ENCODE results near the gene LMAN2. TPM values are rescaled to one million over a fixed set of nuclear protein-coding genes. Genes with fewer than 3 reads are reported as not detected.

LMAN2 gene
- total and polyA plus RNA-seq, 2 experiments from 2014 or later: 153 to 227 TPM

DNA sequence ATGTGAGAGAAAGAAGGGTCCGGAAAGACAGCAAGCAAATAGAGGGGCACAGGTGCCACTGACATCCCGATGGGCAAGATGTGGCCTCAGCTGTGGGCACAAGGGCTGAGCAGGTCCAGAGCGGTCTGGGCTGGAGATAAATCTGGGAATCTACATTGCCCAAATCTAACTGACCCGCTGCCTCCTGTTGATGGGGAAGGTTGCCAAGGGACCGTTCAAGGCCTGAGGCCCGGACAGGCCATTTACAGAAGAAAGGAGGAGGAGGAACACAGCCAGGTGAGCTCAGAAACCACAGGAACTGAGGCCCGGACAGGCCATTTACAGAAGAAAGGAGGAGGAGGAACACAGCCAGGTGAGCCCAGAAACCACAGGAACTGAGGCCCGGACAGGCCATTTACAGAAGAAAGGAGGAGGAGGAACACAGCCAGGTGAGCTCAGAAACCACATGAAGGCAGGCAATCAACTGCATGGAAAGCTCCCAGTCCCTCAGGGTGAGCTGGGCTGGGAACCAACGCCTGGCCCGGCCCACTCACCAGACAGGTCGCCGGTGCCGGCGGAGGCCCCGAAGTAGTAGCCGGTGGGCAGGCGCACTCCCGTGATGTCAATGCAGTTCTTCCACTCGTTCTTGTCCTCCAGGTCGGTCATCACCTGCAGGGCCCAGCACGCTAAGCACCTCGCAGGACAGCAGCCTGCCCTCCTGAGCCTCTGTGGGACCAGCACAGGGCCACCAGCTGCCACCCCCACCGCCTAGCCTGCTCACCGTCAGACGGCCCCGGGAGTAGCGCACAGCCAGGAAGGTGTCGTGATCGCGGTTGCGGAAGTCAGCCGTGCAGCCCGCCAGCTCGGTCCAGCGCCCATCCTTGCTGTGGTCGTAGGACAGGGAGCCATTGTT, 14.6 kb downstream of the LMAN2 start:
- Histone ChIP-seq H3K4me2 (no peak overlapping the region), H4K20me1 (replicated peaks; ENCODE audit: insufficient read depth) (0 out of 2 replicates have a peak, but pooled peaks cover 4% of the 10 kb centered on the region), H3K9me2 (ENCODE audit: insufficient read depth) (no peaks in the 10 kb centered on the region), H3K79me2 (replicated peaks; ENCODE audit: insufficient read depth) (peaks cover 21% of the 10 kb centered on the region), H3K27me3 (ENCODE audit: insufficient read depth) (no peaks in the 10 kb centered on the region), H2AFZ (no peak overlapping the region), H3K27ac (ENCODE audit: low read depth) (no peak overlapping the region), H3F3A (replicated peaks; ENCODE audit: low read depth) (no peaks in the 10 kb centered on the region), H3K4me1 (ENCODE audit: insufficient read depth) (no peaks in the 10 kb centered on the region; the same call in 1 of the 2 replicates), H3K36me3 (ENCODE audit: insufficient read depth) (peaks cover 5% of the 10 kb centered on the region; the same call in 1 of the 2 replicates), H3K4me3 (no peak overlapping the region)
- TF ChIP-seq EZH2 (IDR thresholded peaks at IDR 0.05; ENCODE audit: low read depth, unreplicated experiment) (no peak), REST (IDR thresholded peaks at IDR 0.05; ENCODE audit: unreplicated experiment) (no peak), CREB1 (CRISPR knock-in tag; IDR thresholded peaks at IDR 0.05; ENCODE audit: low read depth) (no peak), EZH2phosphoT487 (IDR thresholded peaks at IDR 0.05; ENCODE audit: unreplicated experiment) (no peak), ZNF331 (CRISPR knock-in tag; IDR thresholded peaks at IDR 0.05; ENCODE audit: low read depth) (no peak)
- TF ChIP-seq, protein P1, sequence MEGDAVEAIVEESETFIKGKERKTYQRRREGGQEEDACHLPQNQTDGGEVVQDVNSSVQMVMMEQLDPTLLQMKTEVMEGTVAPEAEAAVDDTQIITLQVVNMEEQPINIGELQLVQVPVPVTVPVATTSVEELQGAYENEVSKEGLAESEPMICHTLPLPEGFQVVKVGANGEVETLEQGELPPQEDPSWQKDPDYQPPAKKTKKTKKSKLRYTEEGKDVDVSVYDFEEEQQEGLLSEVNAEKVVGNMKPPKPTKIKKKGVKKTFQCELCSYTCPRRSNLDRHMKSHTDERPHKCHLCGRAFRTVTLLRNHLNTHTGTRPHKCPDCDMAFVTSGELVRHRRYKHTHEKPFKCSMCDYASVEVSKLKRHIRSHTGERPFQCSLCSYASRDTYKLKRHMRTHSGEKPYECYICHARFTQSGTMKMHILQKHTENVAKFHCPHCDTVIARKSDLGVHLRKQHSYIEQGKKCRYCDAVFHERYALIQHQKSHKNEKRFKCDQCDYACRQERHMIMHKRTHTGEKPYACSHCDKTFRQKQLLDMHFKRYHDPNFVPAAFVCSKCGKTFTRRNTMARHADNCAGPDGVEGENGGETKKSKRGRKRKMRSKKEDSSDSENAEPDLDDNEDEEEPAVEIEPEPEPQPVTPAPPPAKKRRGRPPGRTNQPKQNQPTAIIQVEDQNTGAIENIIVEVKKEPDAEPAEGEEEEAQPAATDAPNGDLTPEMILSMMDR (conservative IDR thresholded peaks at IDR 0.05; ENCODE audit: low read depth in 2 of 2): no peak
- ATAC-seq: no peak
- Mint-ChIP-seq H3K27ac (peak overlapping the region; percentile 92), H3K27me3 (ENCODE audit: insufficient read depth, low read depth, poor library complexity) (peaks cover 11% of the 10 kb centered on the region), H3K4me3 (no peak overlapping the region; the same call in 2 of the 3 replicates), H3K4me1 (peaks cover 23% of the 10 kb centered on the region), H3K36me3 (ENCODE audit: low read depth) (peaks cover 62% of the 10 kb centered on the region), H3K9me3 (no peaks in the 10 kb centered on the region)
- DNase-seq (ENCODE audit: low spot score): no peak

DNA sequence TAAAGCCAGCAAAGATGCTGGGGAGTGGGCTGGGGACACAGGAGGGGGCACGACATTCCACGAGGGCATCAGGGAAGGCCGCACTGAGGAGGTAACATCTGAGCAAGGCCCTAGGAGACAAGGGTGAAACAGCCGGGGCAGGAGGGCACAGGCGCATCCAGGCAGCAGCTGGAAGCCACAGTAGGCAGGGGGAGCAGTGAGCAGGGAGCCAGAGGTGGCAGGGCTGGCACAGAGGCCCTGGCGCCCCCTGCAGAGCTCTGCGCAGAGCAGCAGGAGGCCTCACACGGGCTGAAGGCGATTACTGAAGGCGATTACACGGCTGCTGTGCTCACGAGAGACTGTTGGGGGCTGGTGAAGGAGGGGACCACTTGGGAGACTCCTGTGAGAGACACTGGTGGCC, 15.4 kb downstream of the LMAN2 start:
- ATAC-seq: peak; percentile 63
- no peak for TF ChIP-seq JUNB (IDR thresholded peaks at IDR 0.05; ENCODE audit: unreplicated experiment)
- TF ChIP-seq ZNF114 (CRISPR knock-in tag; IDR thresholded peaks at IDR 0.05): no peak
- TF ChIP-seq ETS1 (IDR thresholded peaks at IDR 0.05): no peak
- no peak for TF ChIP-seq REST (IDR thresholded peaks at IDR 0.05; ENCODE audit: unreplicated experiment)
- TF ChIP-seq NANOG (IDR thresholded peaks at IDR 0.05; ENCODE audit: borderline replicate concordance): no peak
- TF ChIP-seq CREB1 (CRISPR knock-in tag; IDR thresholded peaks at IDR 0.05; ENCODE audit: low read depth): no peak

More for the DNA sequence above, 15.4 kb downstream of the LMAN2 start:
- H3F3A ChIP-seq (replicated peaks; ENCODE audit: low read depth): no peaks in the 10 kb centered on the region
- peaks cover 5% of the 10 kb centered on the region; the same call in 1 of the 2 replicates for H3K36me3 ChIP-seq (ENCODE audit: insufficient read depth)
- no peak overlapping the region for H2AFZ ChIP-seq
- no peak overlapping the region for H3K4me3 ChIP-seq
- no peaks in the 10 kb centered on the region for H3K9me3 Mint-ChIP-seq
- peaks cover 60% of the 10 kb centered on the region for H3K36me3 Mint-ChIP-seq (ENCODE audit: low read depth)
- peaks cover 11% of the 10 kb centered on the region for H3K27me3 Mint-ChIP-seq (ENCODE audit: insufficient read depth, low read depth, poor library complexity)
- H3K27ac Mint-ChIP-seq: peak overlapping the region; percentile 92
- H3K4me2 ChIP-seq: no peak overlapping the region
- H3K4me1 Mint-ChIP-seq: peaks cover 23% of the 10 kb centered on the region
- no peaks in the 10 kb centered on the region; the same call in 1 of the 2 replicates for H3K4me1 ChIP-seq (ENCODE audit: insufficient read depth)
- peaks cover 4% of the 10 kb centered on the region; the same call in 1 of the 2 replicates for H4K20me1 ChIP-seq (replicated peaks; ENCODE audit: insufficient read depth)
- peaks cover 14% of the 10 kb centered on the region; the same call in 1 of the 2 replicates for H3K79me2 ChIP-seq (replicated peaks; ENCODE audit: insufficient read depth)
- H3K27ac ChIP-seq (ENCODE audit: low read depth): no peak overlapping the region
- H3K4me3 Mint-ChIP-seq: no peak overlapping the region; the same call in 2 of the 3 replicates
- H3K9me2 ChIP-seq (ENCODE audit: insufficient read depth): no peaks in the 10 kb centered on the region
- no peaks in the 10 kb centered on the region for H3K27me3 ChIP-seq (ENCODE audit: insufficient read depth)
- peak; percentile 49 for DNase-seq (ENCODE audit: low spot score)

Measured in GM23338 (cell line).